Progenitor cell of endocrine pancreas (in vitro differentiated cells): Measurements from ENCODE around the gene TUFT1. TPM values are rescaled to one million over a fixed set of nuclear protein-coding genes. Genes with fewer than 3 reads are reported as not detected.
A peak's percentile ranks its signal among the peaks of the same experiment; 100 is the strongest.

Experiments used
- DNase-seq: peaks from one replicate; pipeline ENCODE4 v3.0.0; 2021; ENCODE audit warnings: low spot score; ENCODE audit not compliant: unreplicated experiment
- H3K27ac Mint-ChIP-seq: 2 replicates; pipeline ENCODE4 v1.8.0; 2021; ENCODE audit warnings: mild to moderate bottlenecking, moderate library complexity, mixed read lengths
- H3K27me3 Mint-ChIP-seq: 2 replicates; pipeline ENCODE4 v1.8.0; 2021; ENCODE audit warnings: mixed read lengths
- H3K36me3 Mint-ChIP-seq: 2 replicates; pipeline ENCODE4 v1.8.0; 2022; ENCODE audit warnings: mixed read lengths; ENCODE audit not compliant: insufficient read depth
- H3K4me1 Mint-ChIP-seq: 2 replicates; pipeline ENCODE4 v1.8.0; 2021; ENCODE audit warnings: low read depth, mixed read lengths
- H3K4me3 Mint-ChIP-seq: 2 replicates; pipeline ENCODE4 v1.8.0; 2021; ENCODE audit warnings: low read depth, mild to moderate bottlenecking, moderate library complexity, mixed read lengths
- H3K9me3 Mint-ChIP-seq: 2 replicates; pipeline ENCODE4 v1.8.0; 2021; ENCODE audit warnings: low read depth, mixed read lengths
- total RNA-seq: library from RNA; stranded (reverse); gene quantifications from 2 replicates; pipeline ENCODE4 v1.2.1, GENCODE V29; 2021
- TF ChIP-seq, protein P1 (sequence below): fragments of 200-600 bp; sonication (generic); IDR thresholded peaks from one replicate; pipeline ENCODE4 v1.5.0; 2021; ENCODE audit warnings: antibody characterized with exemption, mild to moderate bottlenecking; ENCODE audit not compliant: unreplicated experiment

Gene TUFT1
- total RNA-seq, 1 donor from 2014 or later: 12.5 TPM

DNA sequence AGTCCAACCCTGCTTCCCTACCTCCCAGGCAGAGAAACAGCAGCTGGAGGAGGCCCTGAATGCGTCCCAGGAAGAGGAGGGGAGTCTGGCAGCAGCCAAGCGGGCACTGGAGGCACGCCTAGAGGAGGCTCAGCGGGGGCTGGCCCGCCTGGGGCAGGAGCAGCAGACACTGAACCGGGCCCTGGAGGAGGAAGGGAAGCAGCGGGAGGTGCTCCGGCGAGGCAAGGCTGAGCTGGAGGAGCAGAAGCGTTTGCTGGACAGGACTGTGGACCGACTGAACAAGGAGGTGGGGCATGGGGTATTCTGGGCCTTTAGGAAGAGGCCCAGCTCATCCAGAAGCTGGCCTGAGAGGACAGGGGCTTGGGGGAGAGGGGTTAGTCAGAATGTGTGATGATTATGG is 9.6 kb upstream of the TUFT1 start:
- H3K9me3 Mint-ChIP-seq: no peaks in the 10 kb centered on the region
- no peaks in the 10 kb centered on the region for H3K27me3 Mint-ChIP-seq
- H3K36me3 Mint-ChIP-seq: peaks cover 24% of the 10 kb centered on the region
- no peak for DNase-seq
- H3K4me3 Mint-ChIP-seq: no peak overlapping the region
- TF ChIP-seq, protein P1, sequence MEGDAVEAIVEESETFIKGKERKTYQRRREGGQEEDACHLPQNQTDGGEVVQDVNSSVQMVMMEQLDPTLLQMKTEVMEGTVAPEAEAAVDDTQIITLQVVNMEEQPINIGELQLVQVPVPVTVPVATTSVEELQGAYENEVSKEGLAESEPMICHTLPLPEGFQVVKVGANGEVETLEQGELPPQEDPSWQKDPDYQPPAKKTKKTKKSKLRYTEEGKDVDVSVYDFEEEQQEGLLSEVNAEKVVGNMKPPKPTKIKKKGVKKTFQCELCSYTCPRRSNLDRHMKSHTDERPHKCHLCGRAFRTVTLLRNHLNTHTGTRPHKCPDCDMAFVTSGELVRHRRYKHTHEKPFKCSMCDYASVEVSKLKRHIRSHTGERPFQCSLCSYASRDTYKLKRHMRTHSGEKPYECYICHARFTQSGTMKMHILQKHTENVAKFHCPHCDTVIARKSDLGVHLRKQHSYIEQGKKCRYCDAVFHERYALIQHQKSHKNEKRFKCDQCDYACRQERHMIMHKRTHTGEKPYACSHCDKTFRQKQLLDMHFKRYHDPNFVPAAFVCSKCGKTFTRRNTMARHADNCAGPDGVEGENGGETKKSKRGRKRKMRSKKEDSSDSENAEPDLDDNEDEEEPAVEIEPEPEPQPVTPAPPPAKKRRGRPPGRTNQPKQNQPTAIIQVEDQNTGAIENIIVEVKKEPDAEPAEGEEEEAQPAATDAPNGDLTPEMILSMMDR: no peak
- H3K4me1 Mint-ChIP-seq: no peaks in the 10 kb centered on the region
- H3K27ac Mint-ChIP-seq: peak overlapping the region; percentile 44

DNA sequence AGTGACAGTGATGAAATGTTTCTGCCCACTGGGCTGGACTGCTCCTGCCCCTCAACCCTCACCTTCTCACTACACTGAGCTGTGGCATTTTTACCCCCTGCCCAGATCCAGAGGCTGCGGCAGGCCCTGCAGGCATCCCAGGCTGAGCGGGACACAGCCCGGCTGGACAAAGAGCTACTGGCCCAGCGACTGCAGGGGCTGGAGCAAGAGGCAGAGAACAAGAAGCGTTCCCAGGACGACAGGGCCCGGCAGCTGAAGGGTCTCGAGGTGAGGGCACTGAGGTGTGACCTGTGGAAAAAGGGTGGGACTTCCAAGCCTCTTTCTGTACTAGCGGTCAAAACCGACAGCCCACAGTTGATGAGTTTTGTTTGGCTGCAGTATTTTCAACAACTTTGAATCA is 6.2 kb upstream of the TUFT1 start:
- Mint-ChIP-seq H3K4me3 (no peak overlapping the region), H3K27me3 (no peaks in the 10 kb centered on the region), H3K27ac (no peak overlapping the region)

DNA sequence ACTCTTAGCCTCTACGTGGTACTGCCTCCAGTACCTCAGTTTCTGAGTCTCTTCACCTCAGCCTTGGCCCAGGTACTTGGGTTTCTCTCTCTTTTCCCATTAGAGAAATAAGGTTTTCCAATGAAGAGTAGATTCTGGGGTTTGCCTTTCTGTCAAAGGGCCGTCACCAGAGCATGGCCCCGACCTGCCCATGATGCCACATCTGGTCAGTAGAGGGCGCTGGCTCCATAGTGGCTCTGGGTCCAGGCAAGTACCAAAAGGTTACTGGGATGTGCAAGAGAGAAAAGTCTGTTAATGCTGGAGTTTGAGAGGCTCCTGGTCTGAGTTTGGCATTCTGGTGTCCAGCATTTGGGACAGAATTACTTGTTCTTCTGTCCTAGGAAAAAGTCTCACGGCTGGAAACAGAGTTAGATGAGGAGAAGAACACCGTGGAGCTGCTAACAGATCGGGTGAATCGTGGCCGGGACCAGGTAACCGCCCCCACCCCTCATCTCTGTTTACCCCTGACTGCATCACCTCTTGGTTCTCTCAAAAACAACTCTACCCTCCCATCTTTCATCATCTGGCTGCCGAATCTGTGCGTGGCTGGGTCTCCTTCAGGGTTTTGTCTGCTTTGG is 5.3 kb upstream of the TUFT1 start:
- TF ChIP-seq, protein P1: peak; percentile 83
- peak; percentile 65 for DNase-seq
- no peaks in the 10 kb centered on the region for H3K27me3 Mint-ChIP-seq
- H3K27ac Mint-ChIP-seq: no peak overlapping the region
- no peak overlapping the region for H3K4me3 Mint-ChIP-seq
- no peaks in the 10 kb centered on the region for H3K9me3 Mint-ChIP-seq
- H3K4me1 Mint-ChIP-seq: peaks cover 1% of the 10 kb centered on the region
- peaks cover 28% of the 10 kb centered on the region for H3K36me3 Mint-ChIP-seq

More for the DNA sequence above, 6.2 kb upstream of the TUFT1 start:
- H3K9me3 Mint-ChIP-seq: no peaks in the 10 kb centered on the region
- no peak for DNase-seq
- TF ChIP-seq, protein P1: no peak
- no peaks in the 10 kb centered on the region for H3K4me1 Mint-ChIP-seq
- peaks cover 31% of the 10 kb centered on the region for H3K36me3 Mint-ChIP-seq

DNA sequence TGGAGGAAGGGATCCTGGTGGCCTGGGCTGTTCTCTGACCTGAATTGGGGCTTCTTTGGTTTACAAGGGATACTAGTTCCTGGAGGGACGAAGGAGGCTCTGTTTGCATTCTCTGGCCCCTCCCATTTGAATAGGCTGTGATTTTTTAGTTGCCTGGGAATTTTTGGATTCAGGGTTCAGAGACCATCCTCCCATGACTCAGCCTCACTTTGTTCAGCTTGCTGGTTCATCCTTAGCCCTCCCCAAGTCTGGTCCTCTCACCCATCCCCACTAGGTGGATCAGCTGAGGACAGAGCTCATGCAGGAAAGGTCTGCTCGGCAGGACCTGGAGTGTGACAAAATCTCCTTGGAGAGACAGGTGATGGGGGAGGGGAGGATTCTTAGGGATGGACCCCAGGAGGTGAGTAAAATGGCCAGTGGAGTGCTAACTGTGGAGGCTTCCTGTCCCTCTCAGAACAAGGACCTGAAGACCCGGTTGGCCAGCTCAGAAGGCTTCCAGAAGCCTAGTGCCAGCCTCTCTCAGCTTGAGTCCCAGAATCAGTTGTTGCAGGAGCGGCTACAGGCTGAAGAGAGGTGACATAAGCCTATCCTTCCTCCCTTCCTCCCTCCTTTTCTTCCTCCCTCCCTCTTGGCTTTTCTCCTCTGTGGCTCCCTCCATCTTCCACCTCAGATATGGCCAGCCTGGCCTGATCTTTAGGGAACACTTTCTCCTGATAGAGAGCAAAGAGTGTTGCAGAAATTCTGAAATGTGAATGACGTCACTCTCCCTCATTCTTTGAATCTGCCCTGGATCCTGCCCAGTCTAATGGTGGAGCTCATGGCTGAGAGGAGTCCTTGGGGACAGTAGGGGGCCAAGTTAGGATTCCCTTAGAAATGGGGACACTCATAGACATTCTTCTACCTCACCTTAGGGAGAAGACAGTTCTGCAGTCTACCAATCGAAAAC is 4.5 kb upstream of the TUFT1 start:
- Mint-ChIP-seq H3K36me3 (peaks cover 25% of the 10 kb centered on the region), H3K9me3 (no peaks in the 10 kb centered on the region), H3K27ac (no peak overlapping the region), H3K4me1 (peaks cover 1% of the 10 kb centered on the region), H3K4me3 (no peak overlapping the region), H3K27me3 (no peaks in the 10 kb centered on the region)
- DNase-seq: no peak
- TF ChIP-seq, protein P1: no peak

DNA sequence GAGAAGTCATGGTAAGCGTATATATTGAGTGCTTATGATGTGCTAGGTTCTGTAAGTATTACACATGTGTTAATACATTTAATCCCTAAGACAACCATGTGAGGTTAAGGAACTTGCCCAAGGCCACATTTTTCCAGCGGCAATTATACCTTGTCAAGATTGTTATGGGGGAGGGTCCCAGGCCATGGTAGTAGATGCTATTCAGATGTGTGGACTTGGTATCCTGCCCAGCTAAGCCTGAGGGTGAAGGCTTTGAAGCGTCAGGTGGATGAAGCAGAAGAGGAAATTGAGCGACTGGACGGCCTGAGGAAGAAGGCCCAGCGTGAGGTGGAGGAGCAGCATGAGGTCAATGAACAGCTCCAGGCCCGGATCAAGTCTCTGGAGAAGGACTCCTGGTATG is 3.6 kb upstream of the TUFT1 start:
- Mint-ChIP-seq H3K4me1 (peaks cover 7% of the 10 kb centered on the region), H3K27ac (peak overlapping the region; percentile 15)

More for the DNA sequence above, 3.6 kb upstream of the TUFT1 start:
- H3K9me3 Mint-ChIP-seq: no peaks in the 10 kb centered on the region
- H3K36me3 Mint-ChIP-seq: peaks cover 21% of the 10 kb centered on the region
- TF ChIP-seq, protein P1: no peak
- no peak for DNase-seq
- no peak overlapping the region for H3K4me3 Mint-ChIP-seq
- H3K27me3 Mint-ChIP-seq: no peaks in the 10 kb centered on the region
